GM13976 (cell line): Measurements from ENCODE around the gene DAPK2.

Source experiments
- DNase-seq: peaks from one replicate; pipeline ENCODE4 v3.0.0; 2012; ENCODE audit warnings: low spot score
- CTCF ChIP-seq: IDR thresholded peaks from 2 replicates; pipeline ENCODE4 v1.5.1; 2012; ENCODE audit warnings: borderline replicate concordance, mild to moderate bottlenecking; ENCODE audit not compliant: insufficient read depth; ENCODE audit errors: extremely low read depth, missing control alignments, control extremely low read depth
- in situ Hi-C: fragments of 300-500 bp; cut with MboI; formaldehyde crosslinking; loops from one replicate; pipeline ENCODE4 v1.12.0; 2022; ENCODE audit warnings: low sequenced_read_pairs, mixed read lengths, inconsistent platforms; ENCODE audit not compliant: unreplicated experiment

Gene DAPK2

GRCh38 chr15:64046421-64047153 lies at the start of gene DAPK2:
Gene DAPK2 (minus strand): TSS chr15:64046485. CDS start chr15:64040261, 6,224 bp downstream.
- peak; percentile 77 for TF ChIP-seq CTCF
- in situ Hi-C loops, result no loop called here
- DNase-seq, result peak; percentile 95

- TF ChIP-seq CTCF, result no peak
- no peak for DNase-seq
- in situ Hi-C loops, result no loop called here
Observed at GRCh38 chr15:64095431-64095794, 49.1 kb upstream of the DAPK2 start.

GRCh38 chr15:64093627-64094417 lies 47.5 kb upstream of the DAPK2 start, which contains the start of gene CIAO2A:
Gene CIAO2A (minus strand): TSS chr15:64093838. CDS start chr15:64093768, 70 bp downstream.
- no peak for TF ChIP-seq CTCF
- in situ Hi-C loops, result no loop called here
- DNase-seq, result peak; percentile 88

GRCh38 chr15:64092864-64093626 lies 46.8 kb upstream of the DAPK2 start:
- in situ Hi-C loops, result no loop called here
- DNase-seq, result peak; percentile 58
- TF ChIP-seq CTCF, result peak; percentile 26

- TF ChIP-seq CTCF, result peak; percentile 31
- in situ Hi-C loops, result no loop called here
- DNase-seq, result no peak
Observed at GRCh38 chr15:64092075-64092820, 46.0 kb upstream of the DAPK2 start.

GRCh38 chr15:64090527-64090926 lies 44.2 kb upstream of the DAPK2 start:
- TF ChIP-seq CTCF, result no peak
- in situ Hi-C loops, result no loop called here
- peak; percentile 47 for DNase-seq
